ENCODE measurements around the gene PTPRB.

The PTPRB gene

DNA sequence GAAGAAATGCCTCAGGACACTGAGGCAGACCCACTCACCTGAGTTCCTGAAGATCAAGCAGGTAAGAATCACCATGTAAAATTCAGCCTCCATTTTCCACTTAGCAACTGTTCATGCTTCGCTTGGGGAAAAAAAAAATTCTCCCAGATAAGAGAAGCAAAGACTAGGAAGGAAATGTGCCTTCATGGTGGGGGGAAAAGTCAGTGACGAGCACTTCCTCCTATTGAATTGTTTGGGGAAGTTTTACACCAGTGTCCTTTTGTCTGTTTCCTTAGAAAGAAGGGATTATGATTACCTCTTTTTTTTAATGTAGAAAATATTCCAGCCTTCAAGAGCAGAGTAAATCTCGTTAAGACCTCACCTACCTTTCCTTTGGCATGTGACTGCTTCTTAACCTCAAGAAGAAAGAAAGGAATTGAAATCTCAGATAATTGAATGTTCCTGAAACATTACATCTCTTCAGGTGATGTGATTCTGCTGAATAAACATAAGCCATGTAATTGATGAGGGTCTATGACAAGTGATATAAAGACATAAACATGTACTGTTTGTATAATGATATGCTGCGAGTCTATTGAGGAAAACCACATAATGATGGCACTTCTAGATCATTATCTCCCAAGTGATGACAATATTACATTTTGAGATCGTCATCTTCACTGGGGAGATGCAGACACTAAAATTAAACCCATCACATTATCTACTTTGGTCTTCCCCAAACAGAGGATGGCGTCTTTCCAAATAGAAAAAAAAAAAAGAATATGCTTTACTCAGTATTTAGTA, at the start of gene PTPRB:
Gene PTPRB, minus strand, starts transcription at position 127 of the 783 bp plus-strand sequence. Its CDS starts 34 bp downstream, at position 93.
- no peak for DNase-seq

DNA sequence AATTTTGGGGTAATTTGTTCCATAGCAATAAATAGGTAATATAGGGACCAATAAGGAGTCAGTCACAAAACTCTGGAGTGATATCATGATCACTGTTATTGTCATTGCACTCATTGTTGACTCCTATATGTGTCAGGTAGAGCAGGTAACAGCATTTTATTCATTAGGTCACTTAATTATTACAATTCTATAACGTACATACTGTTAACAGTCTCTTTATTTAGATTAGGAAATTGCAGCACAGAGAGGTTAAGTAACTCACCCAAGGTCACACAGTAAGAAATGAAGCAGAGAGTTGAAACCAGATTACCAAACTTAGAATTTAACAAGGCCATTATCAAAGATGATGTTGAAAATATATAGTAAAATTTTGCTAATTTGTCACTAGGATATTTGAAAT, 49.7 kb upstream of the PTPRB start:
- DNase-seq: no peak

GRCh38 chr12:70686299-70686698, 49.1 kb upstream of the PTPRB start:
- DNase-seq: no peak

DNA sequence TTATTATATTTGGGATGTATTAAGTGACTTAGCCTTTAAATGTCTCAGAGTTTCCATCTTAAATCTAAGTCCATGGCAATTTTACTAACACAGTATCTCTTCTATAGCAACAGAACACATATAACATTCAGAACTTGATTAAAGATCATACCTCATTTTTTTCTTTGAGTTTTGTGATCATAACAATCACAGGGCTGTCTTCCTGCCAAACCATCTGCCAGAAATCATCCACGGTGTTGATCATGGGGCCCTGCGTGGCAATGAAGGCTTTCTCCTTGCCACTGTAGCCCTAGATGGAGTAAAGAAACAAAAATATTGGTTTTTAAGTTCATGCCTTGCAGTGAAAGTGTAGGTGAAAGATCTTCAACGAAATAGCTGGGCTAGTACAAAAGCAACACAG, 46.7 kb upstream of the PTPRB start:
- DNase-seq: no peak

DNA sequence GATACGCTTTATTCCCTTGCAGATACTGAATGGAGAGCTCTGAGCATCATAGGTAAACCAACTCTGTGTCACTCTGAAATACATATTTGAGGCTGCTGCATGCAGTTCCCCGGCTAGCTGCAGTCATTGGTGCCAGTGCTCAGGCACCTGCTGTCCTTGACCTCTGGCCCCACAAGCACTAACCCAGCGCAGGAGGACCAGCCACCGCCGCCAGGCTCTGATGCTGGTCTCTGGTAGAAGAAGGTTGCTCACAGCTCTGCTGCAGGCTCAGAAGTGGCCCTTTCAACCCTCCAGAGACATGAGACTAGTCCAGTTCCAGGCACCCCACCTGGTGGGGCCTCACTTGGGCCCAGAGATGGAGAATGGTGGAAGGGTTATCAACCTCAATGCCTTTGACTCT, 34.5 kb upstream of the PTPRB start:
- DNase-seq: no peak

- no peak for DNase-seq
These were observed 33.7 kb upstream of the PTPRB start for GRCh38 chr12:70670948-70671347.

GRCh38 chr12:70667253-70667652, 30.0 kb upstream of the PTPRB start:
- no peak for DNase-seq

GRCh38 chr12:70666364-70666763, 29.1 kb upstream of the PTPRB start:
- no peak for DNase-seq

GRCh38 chr12:70664465-70664881, 27.2 kb upstream of the PTPRB start:
- no peak for DNase-seq

GRCh38 chr12:70663838-70664237, 26.6 kb upstream of the PTPRB start:
- no peak for DNase-seq

DNA sequence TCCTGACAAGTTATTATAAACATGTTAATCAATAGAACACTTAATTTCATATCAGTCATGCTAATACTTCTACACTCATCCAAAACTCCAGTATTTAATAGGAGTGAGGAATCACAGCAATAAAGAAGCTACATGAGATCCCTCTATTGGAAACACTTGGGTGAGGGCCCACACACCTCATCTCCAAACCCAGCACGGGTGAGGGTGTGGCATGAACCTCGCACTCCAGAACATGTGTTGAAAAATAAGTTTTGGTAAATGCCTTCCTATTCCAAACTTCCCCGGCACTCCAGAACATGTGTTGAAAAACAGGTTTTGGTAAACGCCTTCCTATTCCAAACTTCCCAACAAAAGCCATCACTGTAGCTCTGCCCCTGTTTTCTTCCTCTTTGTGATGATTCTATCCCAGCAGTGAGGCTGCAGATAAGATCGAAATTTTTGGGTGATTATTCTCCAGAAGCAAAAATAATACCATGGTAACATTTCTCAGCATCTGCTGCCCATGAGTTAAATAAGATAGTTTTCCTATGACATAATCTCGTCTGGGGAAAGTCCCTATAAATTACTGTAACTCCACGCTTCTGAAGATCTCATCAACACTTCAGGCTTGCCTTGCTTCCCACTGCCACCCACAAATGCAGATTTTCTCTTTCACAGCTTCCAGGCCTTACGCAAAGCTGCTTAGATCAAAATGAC, 24.4 kb upstream of the PTPRB start:
- DNase-seq: no peak

DNA sequence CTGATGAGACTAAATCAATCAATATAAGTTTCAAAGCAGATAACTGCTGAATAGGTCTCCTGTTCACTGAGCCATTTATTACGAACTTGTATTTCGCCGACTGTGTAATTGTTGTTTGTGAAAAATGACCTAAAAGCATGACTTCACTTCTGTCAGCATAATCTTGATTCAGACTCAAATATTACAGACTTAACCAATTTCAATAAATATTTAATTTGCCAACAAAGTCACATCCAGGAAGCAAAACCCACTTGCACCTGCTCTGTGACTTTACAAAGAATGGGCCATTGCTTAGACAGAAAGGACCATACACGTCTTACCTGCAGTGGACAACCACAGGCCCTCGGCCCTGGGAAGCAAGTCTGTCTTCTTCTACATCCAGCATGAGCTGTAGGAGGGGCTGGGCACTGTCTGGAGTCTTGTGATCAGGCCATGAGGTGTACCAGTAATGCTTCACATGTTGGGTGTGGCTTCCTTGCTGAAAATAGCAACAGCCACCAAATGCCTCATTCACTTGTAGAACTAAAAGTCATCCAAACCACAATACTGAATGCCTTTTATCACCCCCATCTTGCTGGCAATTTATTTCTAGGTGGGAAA, 23.5 kb upstream of the PTPRB start:
- DNase-seq: peak; percentile 11 to 13

GRCh38 chr12:70660002-70660604, 22.9 kb upstream of the PTPRB start:
- no peak for DNase-seq

DNA sequence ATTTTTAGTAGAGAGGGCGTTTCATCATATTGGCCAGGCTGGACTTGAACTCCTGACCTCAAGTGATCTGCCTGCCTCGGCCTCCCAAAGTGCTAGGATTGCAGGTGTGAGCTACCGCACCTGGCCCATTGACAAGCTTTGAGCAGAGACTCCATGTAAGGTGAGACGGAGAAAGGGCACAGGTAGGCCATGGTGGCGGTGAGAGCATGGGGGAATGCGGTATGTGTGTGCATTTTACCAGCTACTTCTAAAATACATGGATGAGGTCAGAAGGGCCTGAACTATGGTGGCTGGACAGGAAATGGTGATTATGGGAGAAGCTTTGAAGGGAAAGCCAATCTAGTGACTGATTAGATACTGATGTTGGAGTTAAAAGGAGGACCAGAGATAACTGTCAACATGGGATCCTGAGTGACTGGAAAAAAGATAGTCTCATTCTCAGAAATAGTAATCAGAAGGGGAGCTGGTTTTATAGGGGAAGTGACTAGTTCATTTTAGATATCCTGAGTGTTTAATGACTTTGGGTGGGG, 21.9 kb upstream of the PTPRB start:
- DNase-seq: no peak

- DNase-seq: no peak
These were observed 20.5 kb upstream of the PTPRB start for GRCh38 chr12:70657616-70658286.

GRCh38 chr12:70652451-70652850, 15.2 kb upstream of the PTPRB start:
- DNase-seq: no peak

- DNase-seq: no peak
These were observed 11.6 kb upstream of the PTPRB start for GRCh38 chr12:70648831-70649230.

- DNase-seq: no peak
These were observed 11.0 kb upstream of the PTPRB start for GRCh38 chr12:70648191-70648590.

DNA sequence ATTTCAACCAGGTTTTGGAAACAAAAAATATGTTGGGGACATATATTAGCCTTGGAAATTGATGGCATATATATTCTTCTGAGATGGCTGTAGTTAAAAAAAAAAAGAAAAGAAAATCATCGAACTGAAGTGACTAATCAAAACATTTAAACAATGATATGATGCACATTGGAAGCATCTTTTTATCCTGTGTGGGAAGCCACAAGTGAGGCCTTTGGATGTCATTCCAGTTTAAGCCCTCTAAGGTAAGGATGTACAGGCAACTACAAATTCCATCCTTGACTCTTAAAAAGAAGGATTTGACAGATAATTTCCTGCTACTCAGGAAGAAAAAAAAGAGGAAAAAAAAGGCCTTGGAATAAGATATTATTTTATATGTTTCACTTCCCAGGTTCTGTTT, 9.6 kb upstream of the PTPRB start:
- no peak for DNase-seq

DNA sequence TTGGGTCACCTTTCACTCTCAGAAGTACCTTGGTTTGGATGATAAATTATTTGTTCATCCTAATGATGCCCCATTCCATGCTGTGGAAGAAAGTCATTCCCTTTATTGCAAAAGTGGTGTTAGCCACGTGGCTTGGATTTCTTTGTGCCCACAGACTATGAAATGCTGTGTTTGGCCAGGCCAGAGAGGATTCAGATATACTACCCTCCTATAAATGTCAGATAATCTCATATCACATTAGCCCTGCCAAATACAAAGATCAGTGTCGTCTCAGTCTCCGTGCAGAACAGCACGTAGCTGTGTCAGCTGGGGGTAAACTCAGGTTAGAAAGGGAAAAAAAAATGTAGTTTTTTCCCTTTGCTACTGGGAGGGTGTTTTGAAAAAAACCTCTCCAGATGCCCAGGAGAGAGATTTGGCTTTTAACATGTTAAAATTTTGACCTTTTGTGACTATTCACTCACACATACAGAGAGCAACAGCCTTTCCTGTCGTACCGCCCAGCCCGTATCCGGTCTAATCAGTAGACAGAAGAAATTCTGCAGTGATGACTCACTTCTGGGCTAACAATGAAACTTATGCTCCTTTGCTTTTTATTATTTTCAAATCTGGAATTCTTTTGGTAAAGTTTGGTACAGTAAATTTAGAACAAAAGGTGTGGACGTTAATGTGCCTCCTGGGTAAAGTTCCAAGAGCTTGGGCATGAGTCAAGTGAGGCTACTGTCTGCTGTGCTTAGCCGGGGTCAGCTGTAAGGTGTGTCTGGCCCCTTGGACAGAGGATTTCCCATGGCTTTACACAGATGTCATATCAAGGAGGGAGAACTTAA, 8.5 kb upstream of the PTPRB start:
- DNase-seq: peak; percentile 8 to 16

DNA sequence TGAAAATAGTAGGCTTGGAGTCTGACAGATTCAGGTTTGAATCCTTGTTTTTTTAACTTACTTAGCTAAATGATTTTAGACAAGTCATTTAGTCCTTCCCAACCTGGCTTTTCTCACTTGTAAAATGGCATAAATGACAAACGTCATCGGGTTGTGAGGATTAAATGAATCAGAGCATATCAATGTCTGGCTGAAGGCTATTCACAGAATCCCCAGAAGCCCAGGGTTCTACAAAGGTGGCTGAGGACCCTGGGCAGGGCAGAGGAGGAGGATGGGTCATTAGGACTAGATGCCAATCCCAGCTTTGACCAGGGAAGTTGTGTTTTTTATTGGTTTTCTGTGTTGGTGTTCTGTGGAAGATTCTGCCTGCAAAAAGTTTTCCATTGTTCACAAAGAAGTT, 7.6 kb upstream of the PTPRB start:
- DNase-seq: no peak

DNA sequence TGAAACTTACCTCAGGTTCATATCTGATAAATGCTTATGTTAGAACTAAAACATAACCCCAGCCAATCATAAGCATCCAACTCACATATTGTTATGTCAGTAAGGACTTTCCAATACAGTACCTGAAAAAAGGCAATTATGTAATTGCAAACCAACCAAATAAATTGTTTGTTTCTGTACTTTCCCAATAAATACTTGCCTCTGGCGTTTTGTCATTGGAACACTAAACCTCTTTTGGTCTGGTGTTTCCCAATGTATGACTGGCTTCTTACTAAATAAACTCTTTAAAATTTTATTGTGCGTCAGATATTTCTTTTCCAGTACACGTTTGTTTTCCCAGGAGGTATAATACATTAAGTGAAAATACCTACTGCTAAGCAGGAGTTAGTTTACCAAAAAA, 6.7 kb upstream of the PTPRB start:
- DNase-seq: no peak

Data from CD4-positive, alpha-beta T cell treated with Interferon alpha-2 for 1 hour (primary cell).